ENCODE data around the gene INAVA.
"Not testable (repeated sequence)": the region's sequence is repeated elsewhere in the genome, so short reads cannot be mapped to it uniquely, and the experiment has no call there.

Gene INAVA

DNA sequence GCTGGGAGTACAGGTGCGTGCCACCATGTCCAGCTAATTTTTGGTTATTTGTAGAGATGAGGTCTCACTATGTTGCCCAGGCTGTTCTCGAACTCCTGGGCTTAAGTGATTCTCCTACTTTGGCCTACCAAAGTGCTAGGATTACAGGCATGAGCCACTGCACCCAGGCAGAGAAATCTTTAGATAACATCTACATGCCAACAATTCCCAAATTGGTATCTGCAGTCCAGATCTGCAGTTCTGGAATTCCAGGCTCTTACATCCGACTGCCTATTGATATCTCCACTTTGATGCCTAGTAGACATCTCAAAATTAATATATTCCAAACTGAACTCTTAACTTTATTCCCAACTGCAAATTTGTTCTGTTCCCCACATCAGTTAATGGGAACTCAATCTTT is 23.3 kb downstream of the INAVA start:
- DNase-seq (ENCODE audit: low read depth in 2 of 2), result no peak

DNA sequence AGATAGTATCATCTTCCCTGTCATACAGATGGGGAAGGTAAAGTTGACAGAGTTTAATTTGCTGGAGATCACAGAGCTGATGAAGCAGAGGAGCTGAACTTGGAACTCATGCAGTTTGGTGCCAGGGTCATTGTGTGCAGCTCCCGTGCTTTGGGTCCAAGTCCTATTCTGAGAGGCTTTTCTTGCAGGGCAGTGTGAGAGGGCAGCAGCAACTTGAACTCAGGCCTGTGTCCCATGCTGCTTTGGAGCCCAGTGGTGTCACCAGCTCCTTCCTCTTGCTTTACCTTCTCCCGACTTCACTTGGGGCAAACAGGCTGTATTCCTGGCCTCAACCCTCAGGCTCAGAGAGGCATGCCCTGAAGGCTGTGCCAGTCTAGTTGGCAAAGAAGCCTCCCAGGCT is 24.7 kb downstream of the INAVA start:
- no peak for DNase-seq (ENCODE audit: low read depth in 2 of 2)

DNA sequence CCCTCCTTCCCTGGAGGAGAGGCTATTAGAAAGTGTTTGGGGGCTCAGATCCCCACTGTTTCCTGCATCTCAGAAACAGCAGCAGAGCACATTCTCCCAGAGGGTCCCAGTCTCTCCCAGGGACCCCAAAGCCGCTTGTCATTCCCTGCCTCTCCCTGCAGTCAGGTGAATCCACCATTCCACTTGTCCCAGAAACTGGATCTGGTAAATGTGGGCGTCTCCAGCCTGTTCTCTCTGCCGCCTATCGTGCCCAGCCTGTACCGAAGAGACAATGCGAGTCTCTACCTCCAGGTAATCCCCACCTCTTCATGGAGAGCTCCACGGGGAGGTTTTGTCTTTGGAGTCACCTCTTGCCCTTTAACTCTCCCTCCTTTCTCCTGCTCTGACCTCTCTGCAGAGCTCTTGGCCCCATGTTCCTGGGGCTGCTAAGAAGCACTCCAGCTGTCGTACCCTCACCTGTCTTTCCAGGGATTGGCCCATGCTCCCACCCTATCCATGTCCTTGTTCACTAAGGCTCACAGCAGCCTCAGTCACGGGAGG is 26.9 kb downstream of the INAVA start:
- DNase-seq (ENCODE audit: low read depth in 2 of 2), result no peak

DNA sequence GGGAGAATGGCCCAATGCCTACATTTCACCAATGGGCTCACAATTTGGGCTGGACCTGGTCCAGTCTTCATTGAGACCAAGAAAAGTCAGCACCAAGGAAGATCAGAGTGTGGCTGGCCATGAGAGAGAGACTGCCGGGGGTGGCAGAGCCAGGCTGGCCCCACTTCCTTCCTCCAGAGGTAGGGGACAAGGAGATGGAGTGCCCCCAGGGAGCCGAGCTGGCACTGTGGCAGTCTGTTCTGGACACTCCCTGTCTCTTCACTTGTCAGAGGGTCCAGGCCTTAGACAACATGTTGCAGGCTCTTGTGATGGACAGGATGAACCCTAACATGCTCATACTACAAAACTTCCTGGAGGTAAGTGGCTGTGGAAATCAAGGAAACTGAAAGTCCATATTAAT is 27.7 kb downstream of the INAVA start:
- no peak for DNase-seq (ENCODE audit: low read depth in 2 of 2)

DNA sequence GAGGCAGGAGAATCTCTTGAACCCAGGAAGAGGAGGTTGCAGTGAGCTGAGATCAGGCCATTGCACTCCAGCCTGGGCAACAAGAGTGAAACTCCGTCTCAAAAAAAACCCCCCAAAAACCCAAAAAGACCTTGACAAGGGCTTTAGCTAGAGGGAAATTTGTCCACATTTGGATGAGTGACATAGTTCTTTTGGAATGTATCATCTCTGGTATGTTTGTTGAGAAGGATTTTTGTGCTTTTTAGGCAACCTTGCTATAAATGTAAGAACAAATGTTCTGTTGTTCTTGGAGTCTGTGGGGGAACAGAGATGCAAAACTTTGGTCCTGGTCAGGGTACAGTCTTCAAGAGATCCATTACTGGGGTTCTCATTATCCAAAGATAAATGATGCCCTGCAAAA is 28.9 kb downstream of the INAVA start:
- no peak for DNase-seq (ENCODE audit: low read depth in 2 of 2)

GRCh38 chr1:200925831-200926230 is 31.1 kb downstream of the INAVA start:
- DNase-seq (ENCODE audit: low read depth in 2 of 2), result no peak

DNA sequence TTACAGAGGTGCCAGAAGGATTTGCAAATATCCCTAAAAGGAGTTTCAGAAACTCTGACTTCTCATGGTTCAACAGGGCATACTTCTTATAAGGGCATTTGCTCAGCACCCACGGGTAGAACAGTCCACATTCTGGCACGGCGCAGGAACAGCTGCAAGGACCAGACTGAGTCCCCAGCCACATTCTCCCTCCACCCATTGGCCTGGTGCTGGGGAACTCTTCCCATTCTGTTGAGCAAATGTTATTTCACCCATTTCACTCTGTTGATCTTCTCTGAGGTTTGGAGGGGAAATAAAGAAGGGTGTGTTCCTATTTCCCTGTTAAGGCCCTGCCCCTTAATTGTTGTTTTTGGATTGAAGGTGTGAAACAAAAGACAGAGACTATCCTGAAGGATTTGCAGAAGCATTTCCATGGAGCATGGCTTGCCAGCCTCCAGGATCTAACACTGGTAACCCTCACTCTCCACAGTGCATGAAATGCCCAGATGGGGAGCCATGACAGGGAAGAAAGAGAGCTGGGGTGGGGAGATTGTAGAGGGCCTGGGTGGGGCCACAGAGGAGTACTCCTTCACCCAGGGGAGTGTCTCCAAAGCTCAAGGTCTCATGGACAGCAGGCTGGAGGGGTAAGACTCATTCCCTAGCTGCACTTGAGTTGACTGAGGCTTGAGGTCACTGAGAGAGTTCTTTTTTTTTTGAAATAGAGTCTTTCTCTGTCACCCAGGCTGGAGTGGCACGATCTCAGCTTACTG is 35.0 kb downstream of the INAVA start:
- no peak for DNase-seq (ENCODE audit: low read depth in 2 of 2)

DNA sequence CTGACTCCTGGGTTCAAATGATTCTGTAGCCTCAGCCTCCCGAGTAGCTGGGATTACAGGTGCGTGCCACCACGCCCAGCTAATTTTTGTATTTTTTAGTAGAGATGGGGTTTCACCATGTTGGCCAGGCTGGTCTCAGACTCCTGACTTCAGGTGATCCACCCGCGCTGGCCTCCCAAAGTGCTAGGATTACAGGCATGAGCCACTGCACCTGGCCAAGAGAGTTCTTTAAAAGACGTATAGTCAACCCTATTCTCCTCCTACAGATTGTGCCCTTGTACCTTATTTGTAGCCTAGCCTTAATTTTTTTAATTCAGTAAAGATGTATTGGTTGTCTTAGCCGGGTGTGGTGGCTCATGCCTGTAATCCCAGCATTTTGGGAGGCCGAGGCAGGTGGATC is 35.6 kb downstream of the INAVA start:
- DNase-seq (ENCODE audit: low read depth in 2 of 2), result not testable (repeated sequence)

- DNase-seq (ENCODE audit: low read depth in 2 of 2), result no peak
These were observed 37.1 kb downstream of the INAVA start for GRCh38 chr1:200931776-200932175.

GRCh38 chr1:200934676-200935245 is 40.1 kb downstream of the INAVA start:
- no peak for DNase-seq (ENCODE audit: low read depth in 2 of 2)

- not testable (repeated sequence) for DNase-seq (ENCODE audit: low read depth in 2 of 2)
These were observed 40.7 kb downstream of the INAVA start for GRCh38 chr1:200935286-200935962.

DNA sequence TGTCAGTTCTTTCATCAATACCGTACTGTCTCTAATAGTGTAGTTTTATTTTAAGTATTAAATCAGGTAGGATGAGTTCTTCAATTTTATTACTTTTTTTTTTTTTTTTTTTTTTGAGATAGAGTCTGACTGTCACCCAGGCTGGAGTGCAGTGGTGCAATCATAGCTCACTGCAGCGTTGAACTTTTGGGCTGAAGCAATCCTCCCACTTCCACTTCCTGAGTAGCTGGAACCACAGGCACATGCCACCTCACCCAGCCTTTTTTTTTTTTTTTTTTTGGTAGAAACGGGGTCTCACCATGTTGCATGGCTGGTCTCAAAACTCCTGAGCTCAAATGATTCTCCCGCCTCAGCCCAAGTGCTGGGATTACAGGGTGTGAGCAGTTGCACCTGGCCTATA is 44.3 kb downstream of the INAVA start:
- no peak for DNase-seq (ENCODE audit: low read depth in 2 of 2)

- no peak for DNase-seq (ENCODE audit: low read depth in 2 of 2)
These were observed 50.4 kb downstream of the INAVA start for GRCh38 chr1:200945111-200945510.

- no peak for DNase-seq (ENCODE audit: low read depth in 2 of 2)
These were observed 52.4 kb downstream of the INAVA start for GRCh38 chr1:200947059-200947566.

GRCh38 chr1:200949626-200950025 is 54.9 kb downstream of the INAVA start:
- DNase-seq (ENCODE audit: low read depth in 2 of 2), result no peak

GRCh38 chr1:200951016-200951415 is 56.3 kb downstream of the INAVA start:
- no peak for DNase-seq (ENCODE audit: low read depth in 2 of 2)

- DNase-seq (ENCODE audit: low read depth in 2 of 2), result no peak
These were observed 59.7 kb downstream of the INAVA start for GRCh38 chr1:200954434-200954833.

GRCh38 chr1:200958597-200958996 is 63.9 kb downstream of the INAVA start:
- no peak for DNase-seq (ENCODE audit: low read depth in 2 of 2)

DNA sequence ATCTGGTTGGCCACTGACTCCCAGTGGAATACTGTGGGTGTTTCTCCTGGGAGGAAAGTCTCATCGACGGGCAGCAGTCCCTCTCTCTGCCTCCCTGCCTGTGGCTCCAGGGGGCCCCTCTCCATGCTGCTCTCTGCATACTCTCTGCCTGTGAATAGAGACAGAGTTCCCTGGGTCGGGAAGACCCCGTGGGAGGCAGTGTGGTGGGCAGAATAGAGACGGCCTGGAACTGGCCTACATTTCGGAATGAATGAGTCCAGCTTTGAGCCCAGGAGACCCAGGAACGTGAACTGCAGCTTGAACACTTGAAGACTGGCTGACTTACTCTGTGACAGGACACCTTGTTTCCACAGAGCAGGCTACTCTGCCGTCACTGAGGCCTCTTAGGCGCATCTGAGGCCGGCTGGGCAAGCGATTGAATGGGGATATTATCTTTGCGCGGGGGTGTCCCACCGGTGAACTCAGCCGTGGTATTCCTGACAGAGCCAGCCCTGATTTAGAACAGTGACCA is 64.8 kb downstream of the INAVA start:
- DNase-seq (ENCODE audit: low read depth in 2 of 2), result no peak

- DNase-seq (ENCODE audit: low read depth in 2 of 2), result no peak
These were observed 65.7 kb downstream of the INAVA start for GRCh38 chr1:200960236-200960947.

DNA sequence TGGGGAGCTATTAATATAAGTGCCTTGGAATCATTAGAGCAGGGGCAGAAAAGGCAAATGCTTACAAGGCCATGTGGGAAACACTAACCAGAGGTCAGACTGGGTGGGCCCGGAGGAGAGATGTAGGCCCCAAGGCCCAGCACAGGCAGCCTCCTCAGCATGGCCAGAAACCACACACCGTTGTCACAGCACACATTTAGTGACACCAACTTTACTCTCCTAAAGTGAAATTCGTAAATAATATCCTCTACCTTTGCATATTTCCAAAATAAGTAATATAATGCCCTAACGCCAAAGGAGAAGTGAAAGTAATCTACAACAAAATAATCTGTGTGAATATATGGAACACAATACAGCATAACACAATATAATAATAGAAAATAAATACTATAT is 66.2 kb downstream of the INAVA start:
- DNase-seq (ENCODE audit: low read depth in 2 of 2), result no peak

DNA sequence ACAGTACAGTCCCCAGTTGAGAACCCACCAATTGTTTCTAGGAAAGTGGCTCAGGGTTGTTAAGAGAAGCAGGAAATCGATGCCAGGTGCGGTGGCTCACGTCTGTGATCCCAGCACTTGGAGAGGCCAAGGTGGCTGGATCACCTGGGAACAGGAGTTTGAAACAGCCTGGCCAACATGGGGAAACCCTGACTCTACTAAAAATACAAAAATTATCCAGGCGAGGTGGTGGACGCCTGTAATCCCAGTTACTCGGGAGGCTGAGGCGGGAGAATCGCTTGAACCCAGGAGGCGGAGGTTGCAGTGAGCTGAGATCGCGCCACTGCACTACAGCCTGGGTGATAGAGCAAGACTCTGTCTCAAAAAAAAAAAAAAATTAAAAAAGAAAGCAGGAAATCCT is 67.5 kb downstream of the INAVA start:
- DNase-seq (ENCODE audit: low read depth in 2 of 2), result not testable (repeated sequence)

Measured in stimulated activated CD4-positive, alpha-beta T cell treated with anti-CD3 and anti-CD28 coated beads, Interleukin-12 subunit alpha, Interleukin-12 subunit beta, amount 100 ng/mL, for 24 hours (primary cell).